GM19468 (cell line): ENCODE data around the gene TIGD6.
A peak's percentile ranks its signal among the peaks of the same experiment; 100 is the strongest.
"Not testable (repeated sequence)": the region's sequence is repeated elsewhere in the genome, so short reads cannot be mapped to it uniquely, and the experiment has no call there.

Experiments used
- ATAC-seq: cut with Tn5 transposase; IDR thresholded peaks from one replicate; pipeline ENCODE4 v1.9.1; 2021; ENCODE audit warnings: mild to moderate bottlenecking, moderate library complexity, moderate number of reproducible peaks; ENCODE audit not compliant: unreplicated experiment; ENCODE audit errors: extremely low read depth

The TIGD6 gene

DNA sequence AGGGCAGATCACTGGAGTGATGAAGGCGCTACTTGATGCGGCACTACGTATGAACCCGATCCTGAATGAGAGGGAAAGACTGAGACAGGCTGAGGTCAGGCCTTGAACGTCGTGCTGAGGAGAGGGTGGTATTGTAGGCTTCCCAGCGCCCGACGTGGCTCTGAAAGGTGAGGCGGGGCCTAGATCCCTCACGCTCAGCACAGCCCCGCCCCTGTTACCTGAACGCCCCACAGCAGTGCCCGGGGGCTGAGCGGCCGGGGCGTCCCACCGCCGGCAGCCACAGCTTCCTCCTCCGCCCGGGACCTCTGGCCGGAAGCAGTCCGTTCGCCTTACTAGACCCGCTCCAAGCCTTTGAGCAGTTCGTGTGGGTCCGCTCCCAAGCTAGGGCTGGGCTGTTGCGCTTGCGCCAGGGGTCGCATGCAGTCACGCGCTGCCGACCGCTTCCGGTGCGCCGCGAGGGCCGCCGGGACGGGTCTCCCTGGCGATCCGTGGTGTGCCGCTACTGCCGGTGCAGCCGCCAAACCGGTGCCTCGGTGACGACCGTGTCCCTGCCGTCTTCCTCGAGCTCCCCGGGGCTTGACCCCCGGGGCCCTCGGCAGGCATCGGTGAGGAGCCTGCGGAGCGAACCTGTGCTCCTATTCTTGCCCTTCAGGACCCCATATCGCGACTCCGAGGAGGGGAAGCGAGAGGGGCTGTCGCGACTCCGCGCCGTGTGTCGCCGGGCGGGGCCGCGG lies at the start of gene TIGD6, which contains the start of gene HMGXB3:
TSS of gene TIGD6 (minus strand) at position 399 of the 734 bp plus-strand sequence. CDS start 4,306 bp downstream, outside the sequence.
TSS of gene HMGXB3 (plus strand) at position 484 of the 734 bp plus-strand sequence. CDS start 4,114 bp downstream, outside the sequence.
- ATAC-seq: peak; percentile 82

DNA sequence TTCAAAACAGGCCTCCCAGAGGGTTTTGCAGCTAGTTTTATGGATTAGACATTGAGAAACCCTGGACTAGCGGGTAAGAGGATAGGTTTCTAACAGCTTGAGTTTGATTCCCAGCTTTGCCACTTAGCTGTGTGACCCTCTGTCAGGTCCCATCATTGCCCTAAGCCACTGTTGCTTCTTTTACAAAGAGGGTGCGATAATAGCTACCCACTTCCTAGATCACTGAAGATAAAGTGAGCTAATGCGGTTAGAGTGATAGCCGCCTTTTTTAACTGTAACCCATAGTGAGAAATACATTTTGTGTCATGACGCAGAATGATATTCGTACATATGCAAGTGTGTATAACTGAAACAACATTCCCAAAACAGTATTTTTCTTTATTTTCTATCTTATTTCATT lies 45.6 kb upstream of the TIGD6 start:
- ATAC-seq: no peak

DNA sequence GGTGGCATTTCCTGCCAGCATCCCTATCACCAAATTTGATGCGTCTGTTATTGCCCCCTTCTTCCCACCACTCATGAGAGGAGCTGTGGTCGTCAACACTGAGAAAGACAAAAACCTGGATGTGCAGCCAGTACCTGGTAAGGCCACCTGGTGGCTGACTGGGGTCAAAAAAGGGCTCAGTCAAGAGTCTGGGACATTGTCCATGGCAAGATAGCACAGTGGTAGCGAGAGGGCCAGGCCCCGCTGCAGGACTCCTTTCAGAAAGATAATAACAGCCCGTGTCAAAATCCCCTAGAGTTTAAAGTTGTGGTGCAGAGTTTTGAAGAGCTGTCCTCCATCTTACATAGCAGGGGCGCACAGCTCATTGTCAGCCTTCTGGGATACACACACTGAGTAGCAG lies 45.1 kb upstream of the TIGD6 start:
- ATAC-seq: no peak

DNA sequence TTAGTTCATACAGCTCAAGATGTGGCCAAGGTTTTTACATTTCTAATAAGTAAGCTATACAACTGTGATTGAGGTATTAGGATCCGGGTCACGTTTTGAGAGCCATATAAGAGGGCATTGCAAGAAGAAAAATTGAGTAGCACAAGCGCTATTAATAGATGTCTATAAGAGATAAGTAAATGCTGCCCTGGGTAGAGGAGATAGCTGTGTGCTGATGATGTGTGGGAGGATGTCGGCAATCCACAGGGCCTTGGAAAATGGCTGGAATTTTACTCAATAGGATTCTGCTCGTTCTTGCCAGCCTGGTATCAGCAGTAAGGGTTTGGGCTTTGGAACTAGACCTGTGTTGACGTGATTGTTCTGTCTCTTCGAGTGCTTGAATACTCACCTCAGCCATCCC lies 44.3 kb upstream of the TIGD6 start:
- no peak for ATAC-seq

DNA sequence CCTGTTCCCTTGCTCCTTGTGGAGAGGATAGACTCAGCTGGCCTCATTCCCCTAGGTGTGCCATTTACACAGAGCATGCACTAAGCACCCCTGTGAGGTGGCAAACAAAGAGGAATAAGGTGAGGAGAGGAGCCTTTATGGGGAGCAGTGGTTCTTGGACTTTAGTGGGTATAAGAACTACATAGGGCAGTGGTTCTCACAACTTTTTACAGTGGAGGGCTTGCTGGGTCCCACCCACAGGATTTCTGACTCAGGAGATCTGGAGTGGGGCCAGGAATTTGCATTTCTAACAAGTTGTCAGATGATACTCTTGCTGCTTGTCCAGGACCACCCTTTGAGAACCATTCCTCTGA lies 43.9 kb upstream of the TIGD6 start:
- no peak for ATAC-seq

DNA sequence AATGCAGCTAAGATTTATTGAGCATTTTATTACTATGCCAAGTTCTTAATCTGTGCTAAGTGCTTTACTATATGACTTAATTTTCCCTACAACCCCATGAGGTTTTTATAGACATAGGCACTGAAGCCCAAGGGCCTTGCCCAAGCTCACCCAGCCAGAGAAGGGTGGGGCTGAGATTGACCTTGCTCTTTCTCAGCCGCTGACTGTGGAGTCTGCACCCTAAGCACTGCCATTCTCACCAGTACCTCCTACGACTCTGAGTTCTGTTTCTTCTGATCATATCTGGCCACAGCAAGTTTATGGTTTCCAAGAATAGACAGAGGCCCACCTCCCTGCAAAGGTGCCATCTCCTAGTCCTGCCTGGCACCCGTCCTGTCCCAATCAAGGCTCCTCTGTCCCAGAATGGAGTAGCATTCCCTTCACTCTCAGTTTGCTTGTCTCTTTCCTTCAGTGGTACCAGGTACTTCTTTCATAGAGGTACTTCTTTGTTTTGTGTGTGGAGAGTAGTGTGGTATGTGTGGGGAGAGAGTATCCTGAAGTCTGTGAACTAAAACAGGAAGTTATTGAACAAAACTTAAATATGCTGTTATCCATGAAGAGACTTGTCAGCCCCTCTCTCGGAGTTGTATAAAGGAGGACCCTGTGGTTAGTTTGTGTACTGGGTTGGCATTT lies 43.3 kb upstream of the TIGD6 start:
- no peak for ATAC-seq

DNA sequence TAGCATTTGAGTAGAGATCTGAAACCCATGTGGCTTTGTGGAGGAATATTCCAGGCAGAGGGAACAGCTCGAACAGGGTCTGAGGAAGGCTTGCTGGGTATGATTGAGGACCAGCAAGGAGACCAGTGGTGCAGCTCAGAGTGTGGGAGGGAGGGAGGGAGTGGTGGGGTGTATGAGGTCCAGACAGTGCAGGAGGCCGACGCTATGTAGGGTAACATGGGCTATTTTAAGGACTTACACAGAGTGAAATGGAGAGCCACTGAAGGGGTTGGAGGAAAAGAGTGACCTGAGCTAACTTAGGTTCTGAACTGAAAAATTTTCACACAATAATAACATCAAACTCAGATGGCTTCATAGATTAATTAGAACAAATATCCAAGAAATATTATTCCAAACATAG lies 42.0 kb upstream of the TIGD6 start:
- ATAC-seq: no peak

DNA sequence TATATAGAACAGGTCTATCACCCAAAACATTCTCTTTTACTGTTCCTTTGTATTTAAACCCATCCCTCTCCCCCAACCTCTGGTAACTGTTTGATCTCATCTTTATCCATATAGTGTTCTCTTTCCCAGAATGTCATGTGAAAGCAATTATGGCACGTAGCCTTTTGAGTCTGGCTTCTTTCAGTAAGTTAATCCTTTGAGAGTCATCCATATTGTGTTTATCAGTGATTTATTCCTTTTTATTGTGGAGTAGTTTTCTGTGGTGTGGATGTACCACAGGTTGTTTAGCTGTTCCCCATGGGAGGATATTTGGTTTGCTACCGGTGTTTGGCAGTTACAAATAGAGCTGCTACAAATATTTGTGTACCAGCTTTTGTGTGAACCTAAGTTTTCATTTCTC lies 38.1 kb upstream of the TIGD6 start:
- ATAC-seq: no peak

DNA sequence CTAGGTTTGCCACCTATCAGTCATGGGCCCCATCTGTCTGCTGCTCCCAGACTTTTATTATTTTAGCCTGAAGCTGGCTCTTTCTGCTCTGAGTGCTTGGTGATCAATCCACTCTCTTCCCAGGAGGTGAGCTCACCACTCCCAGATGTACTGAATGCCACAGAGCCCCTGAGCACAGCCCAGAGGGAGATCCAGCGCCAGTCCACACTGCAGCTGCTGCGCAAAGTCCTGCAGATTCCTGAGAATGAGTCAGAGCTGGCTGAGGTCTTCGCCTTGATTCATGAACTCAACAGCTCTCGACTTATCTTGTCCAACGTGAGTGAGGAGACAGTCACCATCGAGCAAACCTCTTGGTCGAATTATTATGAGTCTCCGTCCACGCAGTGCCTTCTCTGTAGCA lies 36.1 kb upstream of the TIGD6 start:
- ATAC-seq: no peak

DNA sequence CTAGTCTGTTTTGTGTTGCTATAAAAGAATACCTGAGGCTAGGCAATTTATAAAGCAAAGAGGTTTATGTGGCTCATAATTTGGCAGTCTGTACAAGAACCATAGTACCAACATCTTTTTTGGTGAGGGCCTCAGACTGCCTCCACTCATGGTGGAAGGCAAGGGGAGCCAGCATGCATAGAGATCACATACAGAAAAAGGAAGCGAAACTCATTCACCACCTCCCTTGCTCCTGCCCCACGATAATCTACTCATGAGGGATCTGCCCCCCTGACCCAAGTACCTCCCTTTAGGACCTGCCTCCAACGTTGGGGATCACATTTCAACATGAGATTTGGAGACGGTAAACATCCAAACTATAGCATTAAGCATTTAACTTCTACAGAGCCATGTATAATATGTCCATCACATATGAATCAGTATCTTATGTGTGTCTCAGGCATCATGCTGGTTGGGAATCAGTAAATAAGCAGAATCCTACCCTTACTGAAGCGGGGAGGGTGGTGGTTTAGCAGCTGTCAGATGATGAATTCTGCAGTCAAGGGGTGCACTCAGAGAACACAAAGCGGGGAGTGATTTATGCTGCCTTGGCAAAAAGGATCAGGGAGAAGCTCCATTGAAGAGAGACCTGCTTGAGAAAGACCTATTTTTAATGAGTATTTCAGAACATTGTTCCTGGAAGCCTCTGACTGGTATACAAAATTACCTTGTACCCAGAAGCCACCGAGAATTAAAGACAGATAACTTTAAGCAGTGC lies 34.9 kb upstream of the TIGD6 start:
- no peak for ATAC-seq

DNA sequence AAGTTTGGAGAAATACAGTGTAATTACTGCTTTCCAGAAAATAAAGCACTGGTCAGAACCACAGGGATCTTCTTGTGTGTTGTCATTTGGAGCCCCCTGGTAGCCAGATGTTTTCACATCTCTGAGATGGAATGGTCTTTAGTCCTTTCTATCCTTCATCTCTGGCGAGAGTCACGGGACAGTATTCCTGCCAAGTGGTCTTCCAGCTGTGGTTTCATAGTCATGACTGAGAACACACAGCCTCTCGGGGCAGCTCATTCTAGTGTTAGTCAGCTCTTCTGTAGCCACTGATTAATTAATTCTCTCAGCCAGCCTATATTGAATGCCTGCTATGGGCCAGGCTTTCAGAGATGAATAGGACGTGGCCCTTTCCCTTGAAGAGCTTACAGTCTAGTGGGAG lies 34.2 kb upstream of the TIGD6 start:
- no peak for ATAC-seq

DNA sequence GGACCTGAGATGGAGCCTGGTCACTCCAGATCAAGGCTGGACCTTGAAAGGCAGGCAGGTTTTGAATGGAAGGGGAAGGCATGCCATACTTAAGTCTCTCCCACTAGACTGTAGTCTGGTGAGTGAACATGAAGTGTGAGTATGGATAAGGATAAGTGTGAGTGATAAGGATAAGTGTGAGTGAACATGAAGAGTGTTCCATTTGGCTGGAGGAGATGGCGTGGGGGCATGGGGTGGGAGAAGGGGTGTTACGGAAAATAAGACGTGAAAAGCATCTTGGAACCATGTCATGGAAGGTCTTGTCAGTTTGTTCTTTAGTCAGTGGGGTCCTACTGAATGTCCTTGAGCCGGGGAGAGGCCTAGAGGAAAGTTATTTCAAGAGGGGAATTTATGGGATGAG lies 32.9 kb upstream of the TIGD6 start:
- ATAC-seq: no peak

DNA sequence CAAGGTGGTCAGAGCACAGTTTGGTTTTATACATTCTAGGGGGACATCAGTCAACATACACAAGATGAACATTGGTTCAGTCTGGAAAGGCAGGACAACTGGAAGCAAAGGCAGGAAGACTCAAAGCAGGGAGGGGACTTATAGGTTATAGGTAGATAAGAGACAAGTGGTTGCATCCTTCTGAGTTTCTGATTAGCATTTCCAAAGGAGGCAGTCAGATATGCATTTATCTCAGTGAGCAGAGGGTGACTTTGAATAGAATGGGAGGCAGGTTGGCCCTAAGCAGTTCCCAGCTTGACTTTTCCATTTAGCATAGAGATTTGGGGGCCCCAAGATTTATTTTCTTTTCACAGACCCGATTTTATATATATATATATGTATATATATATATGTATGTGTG lies 27.6 kb upstream of the TIGD6 start:
- not testable (repeated sequence) for ATAC-seq

DNA sequence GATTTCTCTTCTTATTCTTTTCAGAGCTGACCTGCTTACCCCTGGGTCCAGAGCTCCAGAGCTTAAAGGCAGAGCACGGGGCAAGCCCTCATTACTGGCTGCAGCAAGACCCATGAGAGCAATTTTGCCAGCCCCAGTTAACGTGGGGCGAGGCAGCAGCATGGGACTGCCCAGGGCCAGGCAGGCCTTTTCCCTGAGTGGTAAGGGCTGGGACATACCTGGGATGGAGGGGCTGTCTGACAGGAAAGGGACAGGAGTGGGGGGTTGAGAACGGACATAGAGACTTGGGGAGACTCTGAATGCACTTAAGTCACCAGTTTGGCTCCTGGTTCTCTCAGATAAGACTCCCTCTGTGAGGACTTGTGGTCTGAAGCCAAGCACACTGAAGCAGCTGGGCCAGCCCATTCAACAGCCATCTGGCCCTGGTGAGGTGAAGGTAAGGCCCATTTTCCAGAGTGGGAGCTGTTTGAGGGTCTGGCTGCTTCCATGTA lies 26.3 kb upstream of the TIGD6 start:
- no peak for ATAC-seq

DNA sequence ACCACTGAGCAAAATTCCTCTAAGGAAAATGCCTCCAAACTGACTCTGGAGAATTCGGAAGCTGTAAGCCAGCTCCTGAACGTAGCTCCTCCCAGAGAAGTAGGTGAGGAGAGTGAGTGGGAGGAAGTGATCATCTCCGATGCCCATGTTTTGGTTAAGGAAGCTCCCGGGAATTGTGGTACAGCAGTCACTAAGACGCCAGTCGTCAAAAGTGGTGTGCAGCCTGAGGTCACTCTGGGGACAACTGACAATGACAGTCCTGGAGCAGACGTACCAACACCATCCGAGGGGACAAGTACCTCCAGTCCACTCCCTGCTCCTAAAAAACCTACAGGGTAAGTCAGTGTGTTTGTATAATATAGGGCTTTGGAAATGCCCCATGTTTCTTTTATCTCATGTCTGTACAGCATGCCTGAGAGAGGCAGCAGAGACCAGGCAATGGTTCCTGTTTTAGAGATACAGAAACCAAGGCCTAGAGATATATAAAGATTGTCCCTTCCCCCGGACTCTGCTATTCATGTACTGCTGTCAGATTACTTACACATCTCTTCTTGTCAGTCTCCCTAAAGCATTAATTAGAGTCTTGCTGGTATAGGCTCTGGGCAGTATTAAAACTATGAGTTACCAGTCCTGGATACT lies 24.0 kb upstream of the TIGD6 start:
- ATAC-seq: no peak

DNA sequence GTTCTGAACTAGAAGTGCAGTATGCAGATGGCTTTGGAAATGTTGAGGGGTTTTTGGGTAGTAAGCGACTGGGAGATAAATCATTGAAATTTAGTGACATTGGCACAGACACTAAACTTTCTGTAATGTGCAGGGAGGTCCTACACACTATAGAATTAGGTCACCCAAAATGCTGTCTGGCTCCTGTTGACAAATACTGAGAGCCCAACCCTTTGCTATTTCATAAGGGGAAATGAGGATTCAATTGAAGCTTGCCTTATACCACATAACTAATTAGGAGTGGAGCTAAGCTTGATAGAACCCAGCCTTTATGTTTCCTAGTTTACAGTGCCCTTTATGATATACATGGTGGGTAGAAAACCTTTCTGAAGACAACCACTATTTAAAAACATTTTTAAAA lies 22.7 kb upstream of the TIGD6 start:
- ATAC-seq: no peak

DNA sequence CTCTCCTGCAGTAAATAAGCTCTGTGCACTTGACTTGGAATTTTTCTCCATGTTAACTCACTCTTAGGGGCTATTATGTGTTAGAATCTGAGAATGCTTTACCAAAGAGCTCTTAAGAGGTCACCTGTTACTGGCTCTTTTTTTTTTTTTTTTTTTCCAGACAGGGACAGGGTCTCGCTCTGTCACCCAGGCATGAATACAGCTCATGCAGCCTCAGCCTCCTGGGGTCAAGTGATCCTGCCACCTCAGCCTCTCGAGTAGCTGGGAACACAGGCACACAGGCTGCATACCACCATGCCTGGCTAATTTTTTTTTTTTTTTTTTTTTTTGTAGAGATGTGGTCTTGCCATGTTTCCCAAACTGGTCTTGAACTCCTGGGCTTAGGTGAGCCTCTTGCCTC lies 22.2 kb upstream of the TIGD6 start:
- no peak for ATAC-seq

DNA sequence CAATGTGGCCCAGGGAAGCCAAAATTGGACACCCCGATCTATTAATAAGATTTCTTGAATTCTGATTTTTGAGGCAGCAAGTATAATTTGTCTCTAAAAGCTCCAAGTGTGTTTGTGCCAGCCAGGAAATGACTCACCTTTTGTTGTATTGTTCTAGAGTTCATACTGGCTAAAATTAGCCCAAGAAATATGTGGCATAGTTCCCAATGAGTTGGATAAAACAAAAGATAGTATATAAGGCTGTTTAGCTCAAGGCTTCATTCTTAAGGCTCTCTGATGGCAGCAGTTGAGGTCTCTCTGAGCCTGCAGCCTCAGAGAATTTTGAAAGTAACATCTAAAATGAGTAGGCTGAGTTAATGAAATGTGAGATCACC lies 21.7 kb upstream of the TIGD6 start:
- no peak for ATAC-seq

DNA sequence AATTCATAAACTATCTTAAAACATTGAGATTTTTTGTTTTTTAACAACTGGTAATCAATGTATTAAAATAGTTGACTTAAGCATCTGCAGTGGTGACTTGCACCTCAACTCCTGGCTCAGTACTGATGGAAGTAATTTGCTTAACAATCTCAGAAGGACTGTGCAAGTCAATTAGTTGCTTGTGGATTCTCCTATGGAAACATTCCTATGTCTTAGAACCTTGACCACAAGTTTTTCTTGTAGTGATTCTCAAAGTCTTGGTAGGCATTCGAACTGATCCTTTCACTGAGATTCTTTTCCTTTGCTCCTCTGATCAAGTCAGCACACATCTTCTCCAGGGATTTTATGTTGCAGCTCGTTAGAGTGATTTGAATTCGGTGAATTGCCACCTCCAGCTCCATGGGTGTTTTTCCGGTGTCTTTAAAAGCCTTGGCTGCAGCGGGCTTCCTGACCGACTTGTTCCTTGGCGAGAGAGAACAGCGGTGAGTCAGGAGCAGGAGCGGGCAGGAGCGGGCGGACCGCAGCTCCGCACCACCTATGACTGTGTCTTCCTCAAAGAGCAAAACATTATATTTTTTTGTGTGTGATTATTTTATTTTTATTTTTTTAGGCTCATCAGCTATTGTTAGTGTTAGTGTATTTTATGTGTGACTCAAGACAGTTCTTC lies 21.2 kb upstream of the TIGD6 start:
- no peak for ATAC-seq

DNA sequence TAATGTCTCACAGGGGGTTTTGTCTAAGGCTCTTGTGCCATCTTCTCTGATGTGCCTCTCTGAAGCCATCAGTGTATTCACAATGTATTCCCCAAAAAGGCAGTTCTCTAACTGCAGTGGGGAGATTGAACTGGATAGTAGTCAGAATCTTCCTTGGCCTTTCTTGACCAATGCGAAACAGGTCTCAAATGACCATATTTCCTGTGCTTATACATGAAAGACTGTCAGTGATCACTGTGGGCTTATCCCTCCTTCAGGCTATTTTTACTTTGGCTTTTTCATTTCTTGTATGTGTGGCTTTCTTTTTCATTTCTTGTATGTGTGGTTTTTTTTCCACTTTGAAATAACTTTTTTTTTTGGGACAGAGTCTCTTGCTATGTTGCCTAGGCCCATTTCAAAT lies 19.8 kb upstream of the TIGD6 start:
- no peak for ATAC-seq
